ENCODE measurements around the gene NRSN2. TPM values are rescaled to one million over a fixed set of nuclear protein-coding genes. Genes with fewer than 3 reads are reported as not detected.
"Not testable (repeated sequence)": the region's sequence is repeated elsewhere in the genome, so short reads cannot be mapped to it uniquely, and the experiment has no call there.

Gene NRSN2
- total and polyA plus RNA-seq, 7 donors = 1.6 to 5.0 (median 3.4) TPM

GRCh38 chr20:353166-353565, 6.3 kb downstream of the NRSN2 start:
- Histone ChIP-seq H3K4me3 (no peak overlapping the region), H3K36me3 (ENCODE audit: insufficient read depth in 1 of 2, low read depth in 1 of 2) (no peaks in the 10 kb centered on the region), H3K27me3 (ENCODE audit: insufficient read depth in 3 of 3, low read length in 2 of 3) (peaks cover 0 to 2% (median 0%) of the 10 kb centered on the region in 3 donors), H3K4me1 (no peaks in the 10 kb centered on the region), H3K9me3 (no peaks in the 10 kb centered on the region), H3K27ac (no peak overlapping the region)
- no peak for TF ChIP-seq CTCF (IDR thresholded peaks at IDR 0.05)
- DNase-seq (no peak), ATAC-seq (no peak)
- intact Hi-C loops (cut with DNase I) = loop anchor here (5.0 to 10.0 kb wide), 3 partner anchors 79 to 384 kb away; no protein-coding TSS in a partner anchor
- 44 to 66% (median 46%) methylated on average over 13 of the region's 13 CpGs for WGBS, 3 donors

- H3K9me3 ChIP-seq = no peaks in the 10 kb centered on the region
- H3K27me3 ChIP-seq (ENCODE audit: insufficient read depth in 3 of 3, low read length in 2 of 3) = no peaks in the 10 kb centered on the region
- DNase-seq (peak; percentile 57 to 78), ATAC-seq (peak; percentile 95 to 99 (median 96))
- no peak overlapping the region for H3K4me3 ChIP-seq
- peaks cover 5% of the 10 kb centered on the region for H3K4me1 ChIP-seq
- no peaks in the 10 kb centered on the region for H3K36me3 ChIP-seq (ENCODE audit: insufficient read depth in 1 of 2, low read depth in 1 of 2)
- no peak overlapping the region for H3K27ac ChIP-seq
- intact Hi-C loops (cut with DNase I) = loop anchor here (1.0 to 10.0 kb wide), 5 partner anchors 78 to 383 kb away; no protein-coding TSS in a partner anchor
- 17 to 20% (median 19%) methylated on average over 14 of the region's 14 CpGs for WGBS, 3 donors
- TF ChIP-seq CTCF (IDR thresholded peaks at IDR 0.05) = peak; percentile 96
These were observed 7.5 kb downstream of the NRSN2 start for GRCh38 chr20:354298-354977.

GRCh38 chr20:356154-356553, 9.2 kb downstream of the NRSN2 start:
- not testable (repeated sequence) for H3K27ac ChIP-seq; H3K4me1 ChIP-seq; H3K9me3 ChIP-seq; H3K4me3 ChIP-seq; ATAC-seq; DNase-seq; H3K27me3 ChIP-seq (ENCODE audit: insufficient read depth in 3 of 3, low read length in 2 of 3); H3K36me3 ChIP-seq (ENCODE audit: insufficient read depth in 1 of 2, low read depth in 1 of 2)
- 88 to 94% (median 92%) methylated on average over 2 of the region's 2 CpGs for WGBS, 3 donors
- intact Hi-C loops (cut with DNase I) = loop anchor here (10.0 kb wide), 1 partner anchor 309 kb away; no protein-coding TSS in a partner anchor

- no peak for TF ChIP-seq CTCF (IDR thresholded peaks at IDR 0.05)
- H3K4me1 ChIP-seq = peaks cover 5% of the 10 kb centered on the region
- WGBS, 3 donors = 88 to 92% (median 89%) methylated on average over 10 of the region's 10 CpGs
- H3K27ac ChIP-seq = no peak overlapping the region
- intact Hi-C loops (cut with DNase I) = loop anchor here (10.0 kb wide), 1 partner anchor 308 kb away; no protein-coding TSS in a partner anchor
- no peaks in the 10 kb centered on the region for H3K9me3 ChIP-seq
- no peaks in the 10 kb centered on the region for H3K36me3 ChIP-seq (ENCODE audit: insufficient read depth in 1 of 2, low read depth in 1 of 2)
- ATAC-seq (no peak), DNase-seq (no peak)
- no peaks in the 10 kb centered on the region for H3K27me3 ChIP-seq (ENCODE audit: insufficient read depth in 3 of 3, low read length in 2 of 3)
- no peak overlapping the region for H3K4me3 ChIP-seq
These were observed 9.8 kb downstream of the NRSN2 start for GRCh38 chr20:356745-357144.

- ATAC-seq = no peak
- no peak for TF ChIP-seq CTCF (IDR thresholded peaks at IDR 0.05)
- no peak overlapping the region for H3K4me3 ChIP-seq
- H3K27ac ChIP-seq = no peak overlapping the region
- no peaks in the 10 kb centered on the region for H3K9me3 ChIP-seq
- no peaks in the 10 kb centered on the region for H3K36me3 ChIP-seq (ENCODE audit: insufficient read depth in 1 of 2, low read depth in 1 of 2)
- WGBS, 3 donors = 51 to 84% (median 55%) methylated on average over 4 of the region's 4 CpGs
- intact Hi-C loops (cut with DNase I) = loop anchor here (10.0 kb wide), 1 partner anchor 306 kb away; no protein-coding TSS in a partner anchor
- DNase-seq = no peak
- H3K4me1 ChIP-seq = peaks cover 5% of the 10 kb centered on the region
- H3K27me3 ChIP-seq (ENCODE audit: insufficient read depth in 3 of 3, low read length in 2 of 3) = no peaks in the 10 kb centered on the region
These were observed 12.1 kb downstream of the NRSN2 start for GRCh38 chr20:358891-359555.

Measured in psoas muscle (tissue), 8 donors.